Hair follicular keratinocyte (primary cell): ENCODE measurements around the gene MLX. TPM values are rescaled to one million over a fixed set of nuclear protein-coding genes. Genes with fewer than 3 reads are reported as not detected.

ENCODE experiments used
- total RNA-seq: library from RNA; depleted of rRNA; stranded (reverse); fragments of >200 nt; gene quantifications from 2 replicates; pipeline ENCODE4 v1.2.3, GENCODE V29; 2015

Gene MLX
- total RNA-seq, result 32.3 and 39.7 TPM in 2 replicates

GRCh38 chr17:42566883-42567573 lies at the start of gene MLX:
Gene MLX (plus strand): TSS chr17:42567100. CDS start chr17:42567125, 25 bp downstream.

GRCh38 chr17:42536048-42536371 lies 30.9 kb upstream of the MLX start, which contains the start of gene NAGLU:
Gene NAGLU (plus strand): TSS chr17:42536241. CDS start chr17:42536273, 32 bp downstream.

GRCh38 chr17:42552736-42553135 lies 14.2 kb upstream of the MLX start, which contains the start of gene HSD17B1:
Gene HSD17B1 (plus strand): TSS chr17:42552923. CDS start chr17:42552934, 11 bp downstream.

GRCh38 chr17:42561897-42562387 lies 5.0 kb upstream of the MLX start, which contains the start of gene COASY:
Gene COASY (plus strand): TSS chr17:42562148. CDS start chr17:42562623, 475 bp downstream.

GRCh38 chr17:42577532-42578281 lies 10.8 kb downstream of the MLX start, which contains the start of gene PSMC3IP:
Gene PSMC3IP (minus strand): TSS chr17:42577729. CDS start chr17:42577686, 43 bp downstream.

GRCh38 chr17:42609182-42609813 lies 42.4 kb downstream of the MLX start, which contains the start of the genes RETREG3 and TUBG1:
Gene RETREG3 (minus strand): TSS chr17:42609374. CDS start chr17:42609324, 50 bp downstream.
Gene TUBG1 (plus strand): TSS chr17:42609683. CDS start chr17:42609738, 55 bp downstream.

Other genes starting within 250 kb of the MLX start
- gene STAT3, start 178.7 kb upstream of the MLX start, total RNA-seq, result 69.5 and 73.4 TPM in 2 replicates
- gene CAVIN1, start 143.8 kb upstream of the MLX start, total RNA-seq, result 272 and 304 TPM in 2 replicates
- 17.5 and 28.0 TPM in 2 replicates for gene ATP6V0A1, start 108.2 kb upstream of the MLX start, total RNA-seq
- gene NAGLU, start 30.9 kb upstream of the MLX start, total RNA-seq, result 28.3 and 35.3 TPM in 2 replicates
- 9.4 and 11.0 TPM in 2 replicates for gene HSD17B1, start 14.2 kb upstream of the MLX start, total RNA-seq
- 41.6 and 48.9 TPM in 2 replicates for gene COASY, start 5.0 kb upstream of the MLX start, total RNA-seq
- gene PSMC3IP, start 10.6 kb downstream of the MLX start, total RNA-seq, result 3.7 and 14.1 TPM in 2 replicates
- 42.8 and 63.2 TPM in 2 replicates for gene RETREG3, start 42.3 kb downstream of the MLX start, total RNA-seq
- 81.3 and 122 TPM in 2 replicates for gene TUBG1, start 42.6 kb downstream of the MLX start, total RNA-seq
- 10.6 and 12.9 TPM in 2 replicates for gene TUBG2, start 92.2 kb downstream of the MLX start, total RNA-seq
- 24.2 and 29.9 TPM in 2 replicates for gene PLEKHH3, start 109.9 kb downstream of the MLX start, total RNA-seq
- gene CCR10, start 114.7 kb downstream of the MLX start, total RNA-seq, result 0.16 TPM in 1 of 2 replicates, not detected in the other
- gene CNTNAP1, start 115.4 kb downstream of the MLX start, total RNA-seq, result 3.2 and 4.6 TPM in 2 replicates
- 5.0 and 12.8 TPM in 2 replicates for gene EZH1, start 177.9 kb downstream of the MLX start, total RNA-seq
- 2.3 TPM in 1 of 2 replicates, not detected in the other for gene RAMP2, start 194.1 kb downstream of the MLX start, total RNA-seq
- 111 and 147 TPM in 2 replicates for gene VPS25, start 206.3 kb downstream of the MLX start, total RNA-seq
- gene WNK4, start 213.5 kb downstream of the MLX start, total RNA-seq, result 2.1 and 6.2 TPM in 2 replicates
- gene COA3, start 231.6 kb downstream of the MLX start, total RNA-seq, result 57.3 and 83.3 TPM in 2 replicates
- not detected in 2 replicates for gene CNTD1, start 231.8 kb downstream of the MLX start, total RNA-seq